H1 (cell line): Measurements from ENCODE around the gene NSUN7. TPM values are rescaled to one million over a fixed set of nuclear protein-coding genes. Genes with fewer than 3 reads are reported as not detected.

Experiments
- CTCF ChIA-PET: fragments of 300-600 bp; sonication (Branson Sonifier 250); formaldehyde crosslinking; loops from one replicate; lab custom pipeline; 2021; ENCODE audit not compliant: partially characterized antibody; lab: Charles Lee
- POLR2A ChIA-PET: fragments of 300-600 bp; sonication (Branson Sonifier 250); formaldehyde crosslinking; loops from one replicate; lab custom pipeline; 2021; ENCODE audit warnings: inconsistent platforms; ENCODE audit not compliant: partially characterized antibody; lab: Charles Lee
- DNase-seq, 2 experiments: peaks; one replicate each; pipeline versions ENCODE4 v3.0.0 to v3.0.0-alpha.2; 2010 to 2022; ENCODE audit warnings: low spot score in 2 of 2, low read depth in 1 of 2, mixed read lengths in 1 of 2
- FAIRE-seq: peaks from 2 replicates; lab custom pipeline; 2011; peaks lifted over from hg19 to GRCh38; lab: Jason Lieb, UNC
- H2AFZ ChIP-seq: 2 replicates; pipeline ENCODE4 v1.8.1; 2012; ENCODE audit warnings: low read length, inconsistent platforms
- H2AK5ac ChIP-seq: 2 replicates; pipeline ENCODE4 v1.6.1; 2013; ENCODE audit warnings: low read depth, low read length
- H2BK120ac ChIP-seq: replicated peaks from 2 replicates; pipeline ENCODE3; 2013; ENCODE audit warnings: low read depth, low read length, inconsistent platforms
- H2BK12ac ChIP-seq: 2 replicates; pipeline ENCODE4 v1.6.1; 2013; ENCODE audit warnings: low read depth, low read length
- H2BK15ac ChIP-seq: 2 replicates; pipeline ENCODE4 v1.6.1; 2013; ENCODE audit warnings: low read length
- H2BK20ac ChIP-seq: 2 replicates; pipeline ENCODE4 v1.6.1; 2013; ENCODE audit warnings: low read length
- H2BK5ac ChIP-seq: 2 replicates; pipeline ENCODE4 v1.6.1; 2013; ENCODE audit warnings: low read depth, low read length
- H3K14ac ChIP-seq: 2 replicates; pipeline ENCODE4 v1.6.1; 2013; ENCODE audit warnings: inconsistent platforms; ENCODE audit not compliant: insufficient read length
- H3K18ac ChIP-seq: 2 replicates; pipeline ENCODE4 v1.6.1; 2013; ENCODE audit warnings: low read length; ENCODE audit errors: extremely low read depth
- H3K23ac ChIP-seq: 2 replicates; pipeline ENCODE4 v1.6.1; 2013; ENCODE audit warnings: inconsistent platforms; ENCODE audit not compliant: insufficient read length
- H3K23me2 ChIP-seq: 2 replicates; pipeline ENCODE4 v1.6.1; 2013; ENCODE audit warnings: low read depth, low read length
- H3K27ac ChIP-seq: 2 replicates; pipeline ENCODE4 v1.6.1; 2011; ENCODE audit warnings: low read depth, low read length, inconsistent platforms
- H3K27me3 ChIP-seq, 4 experiments: replicated peaks in 1 of 4; 1 replicate in 1 of 4; 2 replicates in 3 of 4; pipeline versions ENCODE4 v1.6.1 to v1.8.1; 2011 to 2013; ENCODE audit warnings: low read length in 3 of 4, mild to moderate bottlenecking in 3 of 4, inconsistent platforms in 2 of 4, mixed read lengths in 2 of 4, moderate library complexity in 1 of 4; ENCODE audit not compliant: control insufficient read depth in 3 of 4, insufficient read depth in 3 of 4; ENCODE audit errors: extremely low read depth in 1 of 4
- H3K36me3 ChIP-seq, 4 experiments: 2 replicates each; pipeline versions ENCODE4 v1.6.1 to v1.8.1; 2011 to 2013; ENCODE audit warnings: mild to moderate bottlenecking in 4 of 4, low read length in 3 of 4, moderate library complexity in 2 of 4, control low read depth in 1 of 4, inconsistent platforms in 1 of 4; ENCODE audit not compliant: insufficient read depth in 4 of 4, control insufficient read depth in 2 of 4
- H3K4ac ChIP-seq: replicated peaks from 2 replicates; pipeline ENCODE3; 2013; ENCODE audit warnings: low read length, low read depth, mixed read lengths, inconsistent platforms; ENCODE audit not compliant: insufficient read length
- H3K4me1 ChIP-seq, 4 experiments: replicated peaks in 1 of 4; 1 replicate in 1 of 4; 2 replicates in 3 of 4; pipeline versions ENCODE4 v1.6.1 to v1.8.1; 2011 to 2013; ENCODE audit warnings: low read length in 3 of 4, inconsistent platforms in 2 of 4, mixed read lengths in 1 of 4; ENCODE audit not compliant: insufficient read depth in 4 of 4, control insufficient read depth in 3 of 4
- H3K4me2 ChIP-seq, 2 experiments: 2 replicates each; pipeline versions ENCODE4 v1.6.1 to v1.8.1; 2011 to 2013; ENCODE audit warnings: low read depth in 2 of 2, low read length in 2 of 2, control low read depth in 1 of 2, inconsistent platforms in 1 of 2, mild to moderate bottlenecking in 1 of 2; ENCODE audit not compliant: insufficient read depth in 1 of 2
- H3K4me3 ChIP-seq, 4 experiments: fragments of 200-600, 300-600 bp in 1 of 4; sonication (generic), shearing (Covaris generic), sonication (Bioruptor Twin) in 1 of 4; 2 replicates each; pipeline versions ENCODE4 v1.5.1 to v1.8.1; 2011 to 2016; ENCODE audit warnings: low read length in 4 of 4, low read depth in 3 of 4, control low read depth in 2 of 4, inconsistent platforms in 2 of 4, mild to moderate bottlenecking in 2 of 4, mixed read lengths in 1 of 4, moderate library complexity in 1 of 4; ENCODE audit not compliant: insufficient read depth in 2 of 4; ENCODE audit errors: extremely low read depth in 1 of 4
- H3K56ac ChIP-seq: replicated peaks from 2 replicates; pipeline ENCODE3; 2013; ENCODE audit warnings: low read depth, mild to moderate bottlenecking, mixed read lengths, low read length, inconsistent platforms; ENCODE audit not compliant: insufficient read length
- H3K79me1 ChIP-seq: 2 replicates; pipeline ENCODE4 v1.6.1; 2013; ENCODE audit warnings: low read depth, low read length, control low read depth
- H3K79me2 ChIP-seq, 2 experiments: 2 replicates each; pipeline versions ENCODE4 v1.6.1 to v1.8.1; 2012 to 2013; ENCODE audit warnings: low read length in 2 of 2, mild to moderate bottlenecking in 2 of 2, inconsistent platforms in 1 of 2; ENCODE audit not compliant: insufficient read depth in 2 of 2, control insufficient read depth in 1 of 2
- H3K9ac ChIP-seq, 4 experiments: replicated peaks in 1 of 4; 1 replicate in 1 of 4; 2 replicates in 3 of 4; pipeline versions ENCODE4 v1.6.1 to v1.8.1; 2011 to 2013; ENCODE audit warnings: low read depth in 3 of 4, low read length in 3 of 4, control low read depth in 2 of 4, mild to moderate bottlenecking in 2 of 4, moderate library complexity in 2 of 4, inconsistent platforms in 1 of 4; ENCODE audit errors: extremely low read depth in 1 of 4
- H3K9me3 ChIP-seq, 2 experiments: 2 replicates each; pipeline versions ENCODE4 v1.6.1 to v1.8.1; 2012 to 2013; ENCODE audit warnings: mild to moderate bottlenecking in 2 of 2, moderate library complexity in 2 of 2, control low read depth in 1 of 2, inconsistent platforms in 1 of 2, low read depth in 1 of 2, low read length in 1 of 2, mixed read lengths in 1 of 2; ENCODE audit not compliant: insufficient read depth in 2 of 2
- H4K20me1 ChIP-seq, 2 experiments: replicated peaks in 1 of 2; 2 replicates each; pipeline versions ENCODE3 to v1.8.1; 2011 to 2013; ENCODE audit warnings: inconsistent platforms in 2 of 2, low read length in 2 of 2, mild to moderate bottlenecking in 1 of 2; ENCODE audit not compliant: insufficient read depth in 2 of 2, control insufficient read depth in 1 of 2
- H4K5ac ChIP-seq: 2 replicates; pipeline ENCODE4 v1.6.1; 2013; ENCODE audit warnings: low read length, low read depth, mixed read lengths, inconsistent platforms; ENCODE audit not compliant: insufficient read length
- H4K8ac ChIP-seq: 2 replicates; pipeline ENCODE4 v1.8.0; 2013; ENCODE audit warnings: mild to moderate bottlenecking, moderate library complexity, low read length, inconsistent platforms; ENCODE audit not compliant: insufficient read depth; ENCODE audit errors: extremely low read depth
- H4K91ac ChIP-seq: replicated peaks from 2 replicates; pipeline ENCODE3; 2013; ENCODE audit warnings: low read length, mixed read lengths, inconsistent platforms; ENCODE audit not compliant: insufficient read length
- ATF3 ChIP-seq: IDR thresholded peaks from 2 replicates; pipeline ENCODE4 v1.6.1; 2011; ENCODE audit warnings: low read depth, mild to moderate bottlenecking, low read length; ENCODE audit not compliant: insufficient read depth
- BACH1 ChIP-seq: IDR thresholded peaks from 2 replicates; pipeline ENCODE4 v1.6.1; 2012; ENCODE audit warnings: low read length, improper control_type of control experiment
- CHD1 ChIP-seq: IDR thresholded peaks from 2 replicates; pipeline ENCODE4 v1.6.1; 2012; ENCODE audit warnings: low read depth, low read length, improper control_type of control experiment
- CTCF ChIP-seq, 3 experiments: IDR thresholded peaks; 1 replicate in 2 of 3; 2 replicates in 1 of 3; pipeline versions ENCODE4 v1.5.1 to v1.6.1; 2011; ENCODE audit warnings: low read length in 3 of 3, mild to moderate bottlenecking in 3 of 3, inconsistent platforms in 2 of 3, low read depth in 1 of 3, moderate library complexity in 1 of 3; ENCODE audit not compliant: insufficient read depth in 1 of 3; ENCODE audit errors: control extremely low read depth in 1 of 3
- GABPA ChIP-seq: IDR thresholded peaks from 2 replicates; pipeline ENCODE4 v1.6.1; 2011; ENCODE audit warnings: mild to moderate bottlenecking, low read length, moderate library complexity, borderline replicate concordance; ENCODE audit not compliant: insufficient read depth
- GTF2F1 ChIP-seq: IDR thresholded peaks from 2 replicates; pipeline ENCODE4 v1.6.1; 2012; ENCODE audit warnings: low read depth, low read length, improper control_type of control experiment, borderline replicate concordance
- KDM5A ChIP-seq: fragments of 200-600 bp; IDR thresholded peaks from 2 replicates; pipeline ENCODE4 v1.7.1; 2012; ENCODE audit warnings: mild to moderate bottlenecking, low read length, inconsistent platforms, mixed read lengths
- POLR2A ChIP-seq, 2 experiments: IDR thresholded peaks; 1 replicate in 1 of 2; 2 replicates in 1 of 2; pipeline ENCODE4 v1.6.1; 2011; ENCODE audit warnings: low read depth in 2 of 2, low read length in 2 of 2, mild to moderate bottlenecking in 2 of 2; ENCODE audit errors: control extremely low read depth in 1 of 2
- SP1 ChIP-seq: IDR thresholded peaks from 2 replicates; pipeline ENCODE4 v1.6.1; 2011; ENCODE audit warnings: low read depth, low read length
- SP4 ChIP-seq: IDR thresholded peaks from 2 replicates; pipeline ENCODE4 v1.6.1; 2012; ENCODE audit warnings: low read length, inconsistent platforms
- TAF1 ChIP-seq: IDR thresholded peaks from 2 replicates; pipeline ENCODE4 v1.6.1; 2011; ENCODE audit warnings: mild to moderate bottlenecking, low read depth, low read length
- TAF7 ChIP-seq: optimal IDR thresholded peaks from 2 replicates; pipeline ENCODE3; 2011; ENCODE audit warnings: low read depth, mild to moderate bottlenecking, inconsistent platforms, low read length, moderate library complexity, borderline replicate concordance
- WGBS, 2 experiments: shearing (Covaris generic) in 1 of 2; methylation state at CpG; one replicate each; pipeline versions ENCODE4 v1.1.6 to v1.1.7; 2013 to 2015; ENCODE audit warnings: low lambda C conversion rate in 2 of 2, mixed read lengths in 2 of 2, inconsistent platforms in 1 of 2, low coverage in 1 of 2, missing lambda C conversion rate in 1 of 2; ENCODE audit not compliant: insufficient replicate concordance in 2 of 2, insufficient coverage in 1 of 2, insufficient read length in 1 of 2; ENCODE audit errors: extremely low coverage in 1 of 2, missing lambda C conversion rate in 1 of 2; 5-methylcytosine and 5-hydroxymethylcytosine counted together
- polyA plus RNA-seq, 7 experiments: library from polyadenylated mRNA; depleted of rRNA in 3 of 7; stranded (reverse) in 5 of 7; unstranded in 2 of 7; fragments of >200 nt in 5 of 7; fragments of 200-250 nt in 2 of 7; gene quantifications; 1 replicate in 5 of 7; 2 replicates in 1 of 7; 4 replicates in 1 of 7; pipeline versions ENCODE4 v1.2.1 to v1.2.3, GENCODE V29; 2011 to 2013; ENCODE audit warnings: missing spikeins in 2 of 7, mixed read lengths in 2 of 7
- total RNA-seq: library from RNA; stranded (reverse); fragmentation: NEBNext Ultra II Directional; extraction: Animal tissue kit (Norgen Biotek cat#: 25700); gene quantifications from 2 replicates; pipeline ENCODE4 v1.2.1, GENCODE V29; 2021

The NSUN7 gene
- total and polyA plus RNA-seq, 2 of the 8 experiments (the other 6 are each of a cell fraction or from before 2014, with no cell fraction given): 8.8 to 24.4 TPM

- no peak for FAIRE-seq
- Histone ChIP-seq H3K14ac (no peak overlapping the region), H3K56ac (no peak overlapping the region), H3K9me3 (no peaks in the 10 kb centered on the region), H3K79me1 (no peaks in the 10 kb centered on the region), H2AFZ (no peak overlapping the region), H2BK20ac (no peak overlapping the region), H2BK120ac (no peak overlapping the region), H4K5ac (no peak overlapping the region), H3K23ac (no peak overlapping the region), H3K23me2 (no peaks in the 10 kb centered on the region), H2BK15ac (no peak overlapping the region), H3K18ac (no peak overlapping the region), H2BK12ac (no peak overlapping the region), H3K4me1 (no peaks in the 10 kb centered on the region), H3K27ac (no peak overlapping the region), H3K4me3 (no peak overlapping the region), H3K9ac (no peak overlapping the region), H3K36me3 (no peaks in the 10 kb centered on the region), H4K91ac (no peak overlapping the region), H2BK5ac (no peak overlapping the region), H3K79me2 (no peaks in the 10 kb centered on the region), H4K20me1 (no peaks in the 10 kb centered on the region), H3K4me2 (no peak overlapping the region), H2AK5ac (no peak overlapping the region; the same call in 1 of the 2 replicates), H3K4ac (no peak overlapping the region), H3K27me3 (no peaks in the 10 kb centered on the region), H4K8ac (no peak overlapping the region)
- DNase-seq: no peak
- POLR2A ChIA-PET: no interaction called here
- CTCF ChIA-PET: interaction anchor here (0.6 kb wide), 1 partner anchor 699 kb away, joined by 3 read pairs; no protein-coding TSS in a partner anchor
- 89% methylated on average over 4 of the region's 5 CpGs; no CpG with 5 or more reads in 1 of the 2 experiments for WGBS, 2 experiments
- TF ChIP-seq TAF7 (no peak), GTF2F1 (no peak), KDM5A (no peak), CTCF (IDR thresholded peaks at IDR 0.05; ENCODE audit: control extremely low read depth in 1 of 3, insufficient read depth in 1 of 3, low read depth in 1 of 3, low read length in 3 of 3) (no peak), SP1 (no peak), GABPA (no peak), TAF1 (no peak), POLR2A (IDR thresholded peaks at IDR 0.05; ENCODE audit: control extremely low read depth in 1 of 2, low read depth in 2 of 2, low read length in 2 of 2) (no peak), CHD1 (no peak), SP4 (no peak), BACH1 (no peak), ATF3 (no peak)
Measured at GRCh38 chr4:40730091-40730679, 19.6 kb upstream of the NSUN7 start.
